Smooth muscle cell (in vitro differentiated cells): ENCODE measurements around the gene PCDHGC3. TPM values are rescaled to one million over a fixed set of nuclear protein-coding genes. Genes with fewer than 3 reads are reported as not detected.

Experiments used
- DNase-seq: peaks from one replicate; lab custom pipeline; 2025; ENCODE audit not compliant: unreplicated experiment; lab: John Stamatoyannopoulos, UW
- H2AFZ ChIP-seq: fragments of 200-600 bp; sonication (generic); 2 replicates; pipeline ENCODE4 v1.6.0; 2016; ENCODE audit warnings: antibody characterized with exemption, low read depth, mild to moderate bottlenecking
- H3F3A ChIP-seq: fragments of 200-600 bp; sonication (generic); 2 replicates; pipeline ENCODE4 v1.6.0; 2017; ENCODE audit warnings: antibody characterized with exemption, low read depth
- H3K27ac ChIP-seq: fragments of 200-600 bp; sonication (generic); 2 replicates; pipeline ENCODE4 v1.5.1; 2016; ENCODE audit warnings: low read depth, mild to moderate bottlenecking
- H3K27me3 ChIP-seq: fragments of 200-600 bp; sonication (generic); 2 replicates; pipeline ENCODE4 v1.6.1; 2016; ENCODE audit warnings: low read depth, mild to moderate bottlenecking
- H3K36me3 ChIP-seq: fragments of 200-600 bp; sonication (generic); 2 replicates; pipeline ENCODE4 v1.5.1; 2016; ENCODE audit warnings: low read depth
- H3K4me1 ChIP-seq: fragments of 200-600 bp; sonication (generic); 2 replicates; pipeline ENCODE4 v1.5.1; 2016; ENCODE audit warnings: low read depth
- H3K4me2 ChIP-seq: fragments of 200-600 bp; sonication (generic); 2 replicates; pipeline ENCODE4 v1.6.0; 2016; ENCODE audit warnings: mild to moderate bottlenecking
- H3K4me3 ChIP-seq: fragments of 200-600 bp; sonication (generic); 2 replicates; pipeline ENCODE4 v1.5.1; 2016; ENCODE audit warnings: mild to moderate bottlenecking
- H3K79me2 ChIP-seq: fragments of 200-600 bp; sonication (generic); 2 replicates; pipeline ENCODE4 v1.6.0; 2016; ENCODE audit warnings: low read depth, mild to moderate bottlenecking
- H3K9ac ChIP-seq: fragments of 200-600 bp; sonication (generic); 2 replicates; pipeline ENCODE4 v1.6.0; 2016; ENCODE audit warnings: low read depth
- H3K9me3 ChIP-seq: fragments of 200-600 bp; sonication (generic); replicated peaks from 2 replicates; pipeline ENCODE4 v1.5.1; 2016; ENCODE audit warnings: low read depth
- H4K20me1 ChIP-seq: fragments of 200-600 bp; sonication (generic); 2 replicates; pipeline ENCODE4 v1.6.0; 2016; ENCODE audit warnings: low read depth
- CTCF ChIP-seq: fragments of 200-600 bp; sonication (generic); IDR thresholded peaks from 2 replicates; pipeline ENCODE4 v1.5.1; 2017; ENCODE audit warnings: borderline replicate concordance, mild to moderate bottlenecking, antibody characterized with exemption; ENCODE audit not compliant: insufficient read depth, poor library complexity, severe bottlenecking
- WGBS: methylation state at CpG from one replicate; pipeline ENCODE4 v1.1.7; 2016; ENCODE audit warnings: low lambda C conversion rate; 5-methylcytosine and 5-hydroxymethylcytosine counted together
- polyA plus RNA-seq: library from polyadenylated mRNA; unstranded; fragments of >200 nt; fragmentation: Nextera tagmentation; extraction: Ambion mirVana; gene quantifications from 2 replicates; pipeline ENCODE4 v1.2.1, GENCODE V29; 2016
- total RNA-seq: library from RNA; depleted of rRNA; stranded (reverse); fragments of >200 nt; gene quantifications from 2 replicates; pipeline ENCODE4 v1.2.3, GENCODE V29; 2014

Gene PCDHGC3
- total and polyA plus RNA-seq, 2 experiments from 2014 or later, result 50.3 to 111 TPM

GRCh38 chr5:141495453-141495811, 19.7 kb downstream of the PCDHGC3 start:
- Histone ChIP-seq H3K4me2 (peak overlapping the region; percentile 86), H3K9ac (peak overlapping the region; percentile 53), H3K27ac (peak overlapping the region; percentile 84)

GRCh38 chr5:141496038-141496437, 20.3 kb downstream of the PCDHGC3 start:
- Histone ChIP-seq H3K27me3 (no peaks in the 10 kb centered on the region), H4K20me1 (peaks cover 22% of the 10 kb centered on the region), H3F3A (peaks cover 22% of the 10 kb centered on the region), H3K4me1 (peaks cover 25% of the 10 kb centered on the region), H3K79me2 (peaks cover 41% of the 10 kb centered on the region), H3K4me3 (no peak overlapping the region), H3K9me3 (no peaks in the 10 kb centered on the region), H3K4me2 (peak overlapping the region; percentile 86), H2AFZ (no peak overlapping the region), H3K27ac (peak overlapping the region; percentile 84), H3K9ac (no peak overlapping the region), H3K36me3 (no peaks in the 10 kb centered on the region)
- WGBS, result 18% methylated on average over 4 of the region's 4 CpGs
- no peak for DNase-seq
- TF ChIP-seq CTCF, result no peak

More at GRCh38 chr5:141495453-141495811, 19.7 kb downstream of the PCDHGC3 start:
- Histone ChIP-seq H3K79me2 (peaks cover 45% of the 10 kb centered on the region), H3K4me3 (no peak overlapping the region), H4K20me1 (peaks cover 28% of the 10 kb centered on the region), H3K27me3 (no peaks in the 10 kb centered on the region), H3F3A (peaks cover 28% of the 10 kb centered on the region), H3K9me3 (no peaks in the 10 kb centered on the region), H3K36me3 (no peaks in the 10 kb centered on the region), H2AFZ (no peak overlapping the region), H3K4me1 (peaks cover 25% of the 10 kb centered on the region)
- TF ChIP-seq CTCF, result no peak
- 34% methylated on average over 8 of the region's 8 CpGs for WGBS
- DNase-seq, result no peak

- H4K20me1 ChIP-seq, result no peaks in the 10 kb centered on the region
- H3K4me3 ChIP-seq, result no peak overlapping the region
- no peak overlapping the region for H3K4me2 ChIP-seq
- H3K9me3 ChIP-seq, result no peaks in the 10 kb centered on the region
- no peaks in the 10 kb centered on the region for H3K27me3 ChIP-seq
- 89% methylated on average over 7 of the region's 7 CpGs for WGBS
- no peak for TF ChIP-seq CTCF
- no peak overlapping the region for H3K27ac ChIP-seq
- H3K9ac ChIP-seq, result no peak overlapping the region
- H3K79me2 ChIP-seq, result peaks cover 30% of the 10 kb centered on the region
- no peak overlapping the region for H2AFZ ChIP-seq
- H3K36me3 ChIP-seq, result peaks cover 3% of the 10 kb centered on the region
- no peak for DNase-seq
- peaks cover 2% of the 10 kb centered on the region for H3K4me1 ChIP-seq
- H3F3A ChIP-seq, result peaks cover 14% of the 10 kb centered on the region
Measured at GRCh38 chr5:141501761-141502160, 26.0 kb downstream of the PCDHGC3 start.

- peaks cover 3% of the 10 kb centered on the region for H3K36me3 ChIP-seq
- H3K27ac ChIP-seq, result no peak overlapping the region
- no peak overlapping the region for H2AFZ ChIP-seq
- 96% methylated on average over 2 of the region's 2 CpGs for WGBS
- H3F3A ChIP-seq, result peaks cover 32% of the 10 kb centered on the region
- no peak overlapping the region for H3K4me2 ChIP-seq
- H3K4me1 ChIP-seq, result peaks cover 19% of the 10 kb centered on the region
- no peak for TF ChIP-seq CTCF
- no peak for DNase-seq
- H4K20me1 ChIP-seq, result no peaks in the 10 kb centered on the region
- no peaks in the 10 kb centered on the region for H3K27me3 ChIP-seq
- H3K4me3 ChIP-seq, result no peak overlapping the region
- H3K9ac ChIP-seq, result no peak overlapping the region
- peaks cover 21% of the 10 kb centered on the region for H3K79me2 ChIP-seq
- no peaks in the 10 kb centered on the region for H3K9me3 ChIP-seq
Measured at GRCh38 chr5:141503681-141504080, 27.9 kb downstream of the PCDHGC3 start.
